Suprapubic skin (tissue), 4 donors: ENCODE results near the gene TARP.

Experiments used
- EP300 ChIP-seq: sonication (generic); formaldehyde crosslinking; IDR thresholded peaks from one replicate; pipeline ENCODE4 v1.6.1; 2017; ENCODE audit warnings: antibody characterized with exemption
- POLR2AphosphoS5 ChIP-seq, 3 donors: sonication (generic); formaldehyde crosslinking; IDR thresholded peaks; one replicate each; pipeline ENCODE4 v1.6.1; 2017; ENCODE audit warnings: antibody characterized with exemption in 3 of 3
- TF ChIP-seq, protein P1 (sequence below), 2 donors: fragments of 200-600 bp in 1 of 2; fragments of 450-650 bp in 1 of 2; sonication (generic) in 1 of 2; IDR thresholded peaks; one replicate each; pipeline ENCODE4 v1.5.1; 2016 to 2019; ENCODE audit warnings: antibody characterized with exemption in 2 of 2, mild to moderate bottlenecking in 1 of 2, moderate library complexity in 1 of 2

- no peak for TF ChIP-seq POLR2AphosphoS5 (IDR thresholded peaks at IDR 0.05)
- TF ChIP-seq, protein P1, sequence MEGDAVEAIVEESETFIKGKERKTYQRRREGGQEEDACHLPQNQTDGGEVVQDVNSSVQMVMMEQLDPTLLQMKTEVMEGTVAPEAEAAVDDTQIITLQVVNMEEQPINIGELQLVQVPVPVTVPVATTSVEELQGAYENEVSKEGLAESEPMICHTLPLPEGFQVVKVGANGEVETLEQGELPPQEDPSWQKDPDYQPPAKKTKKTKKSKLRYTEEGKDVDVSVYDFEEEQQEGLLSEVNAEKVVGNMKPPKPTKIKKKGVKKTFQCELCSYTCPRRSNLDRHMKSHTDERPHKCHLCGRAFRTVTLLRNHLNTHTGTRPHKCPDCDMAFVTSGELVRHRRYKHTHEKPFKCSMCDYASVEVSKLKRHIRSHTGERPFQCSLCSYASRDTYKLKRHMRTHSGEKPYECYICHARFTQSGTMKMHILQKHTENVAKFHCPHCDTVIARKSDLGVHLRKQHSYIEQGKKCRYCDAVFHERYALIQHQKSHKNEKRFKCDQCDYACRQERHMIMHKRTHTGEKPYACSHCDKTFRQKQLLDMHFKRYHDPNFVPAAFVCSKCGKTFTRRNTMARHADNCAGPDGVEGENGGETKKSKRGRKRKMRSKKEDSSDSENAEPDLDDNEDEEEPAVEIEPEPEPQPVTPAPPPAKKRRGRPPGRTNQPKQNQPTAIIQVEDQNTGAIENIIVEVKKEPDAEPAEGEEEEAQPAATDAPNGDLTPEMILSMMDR (IDR thresholded peaks at IDR 0.05), result no peak
- TF ChIP-seq EP300, result no peak
Observed at GRCh38 chr7:38323156-38323555, 49.7 kb upstream of the TARP start.
